ENCODE results near the gene STAT4. TPM values are rescaled to one million over a fixed set of nuclear protein-coding genes. Genes with fewer than 3 reads are reported as not detected.

Gene STAT4
- total RNA-seq, 1 experiment from 2014 or later: 0.33 TPM

GRCh38 chr2:191065785-191066184, 85.0 kb downstream of the STAT4 start:
- no peak overlapping the region for H4K8ac ChIP-seq (replicated peaks; ENCODE audit: insufficient read length, low read depth, low read length)
- no peak overlapping the region for H3K4me3 Mint-ChIP-seq
- no peak overlapping the region for H2BK15ac ChIP-seq (ENCODE audit: low read depth, low read length)
- no peak overlapping the region for H2BK5ac ChIP-seq (ENCODE audit: insufficient read length, low read length)
- H3K56ac ChIP-seq (ENCODE audit: insufficient read length, low read depth, low read length): no peak overlapping the region
- no peak overlapping the region for H2BK20ac ChIP-seq (ENCODE audit: low read depth, low read length, poor library complexity, severe bottlenecking)
- H3K27me3 Mint-ChIP-seq (ENCODE audit: low read depth): no peaks in the 10 kb centered on the region
- no peak overlapping the region for H2AK5ac ChIP-seq (ENCODE audit: insufficient read length, low read length)
- H3K4me2 ChIP-seq (ENCODE audit: insufficient read depth, insufficient read length, low read length): no peak overlapping the region
- no peak overlapping the region for H2BK12ac ChIP-seq (ENCODE audit: insufficient read length, low read depth, low read length)
- H4K91ac ChIP-seq (ENCODE audit: insufficient read length, low read depth, low read length): no peak overlapping the region
- H3K9me3 Mint-ChIP-seq: no peaks in the 10 kb centered on the region
- no peak overlapping the region for H3K14ac ChIP-seq (ENCODE audit: insufficient read depth, low read length)
- H3K9me3 ChIP-seq (ENCODE audit: control insufficient read depth, low read depth, low read length): no peaks in the 10 kb centered on the region
- no peak for TF ChIP-seq CTCF (conservative IDR thresholded peaks at IDR 0.05)
- no peaks in the 10 kb centered on the region for H3K79me1 ChIP-seq (ENCODE audit: insufficient read depth, low read depth, low read length, poor library complexity, severe bottlenecking)
- H3K18ac ChIP-seq (ENCODE audit: insufficient read length, low read depth, low read length): no peak overlapping the region
- no peak overlapping the region for H3T11ph ChIP-seq (ENCODE audit: low read length)
- H3K27ac ChIP-seq (ENCODE audit: insufficient read length, low read depth, low read length): no peak overlapping the region
- H4K5ac ChIP-seq (ENCODE audit: insufficient read length, low read depth, low read length): no peak overlapping the region
- H3K36me3 Mint-ChIP-seq (ENCODE audit: insufficient read depth in 1 of 3, low read depth in 3 of 3): no peaks in the 10 kb centered on the region
- no peak overlapping the region for H3K23ac ChIP-seq (ENCODE audit: insufficient read length, low read depth, low read length)
- H3K79me2 ChIP-seq (ENCODE audit: insufficient read depth, low read length): no peaks in the 10 kb centered on the region
- H3K9ac ChIP-seq (ENCODE audit: extremely low read depth, insufficient read length, low read length): no peak overlapping the region
- H4K20me1 ChIP-seq (ENCODE audit: control insufficient read depth, insufficient read depth, insufficient read length): no peaks in the 10 kb centered on the region
- H3K4me1 ChIP-seq (ENCODE audit: insufficient read depth, low read length): peaks cover 3% of the 10 kb centered on the region; the same call in 1 of the 2 replicates
- no CpG with 5 or more reads among the region's 2 CpGs for WGBS (ENCODE audit: extremely low coverage, insufficient read length, low lambda C conversion rate)
- H2BK120ac ChIP-seq (ENCODE audit: low read depth, low read length, poor library complexity, severe bottlenecking): no peak overlapping the region
- H3K27ac Mint-ChIP-seq: no peak overlapping the region
- no peaks in the 10 kb centered on the region for H3K23me2 ChIP-seq (ENCODE audit: insufficient read length, low read depth, low read length, poor library complexity, severe bottlenecking)
- no peak for DNase-seq
- H3K4me1 Mint-ChIP-seq: peaks cover 0 to 9% of the 10 kb centered on the region in 2 experiments; a peak in 2 of 4 replicates
- 0 out of 2 replicates have a peak, but pooled peaks cover 2% of the 10 kb centered on the region for H3K27me3 ChIP-seq (ENCODE audit: insufficient read depth, low read length)
- no peak overlapping the region for H2AFZ ChIP-seq (ENCODE audit: low read length)
- no peak overlapping the region for H3K4ac ChIP-seq (ENCODE audit: low read depth, low read length)
